Stomach (tissue), 4 donors: ENCODE data around the gene ZNRF3.

Source experiments
- EP300 ChIP-seq: sonication (generic); formaldehyde crosslinking; IDR thresholded peaks from one replicate; pipeline ENCODE4 v1.6.1; 2017; ENCODE audit warnings: antibody characterized with exemption
- POLR2A ChIP-seq, 4 donors: fragments of 450-650 bp; IDR thresholded peaks; one replicate each; pipeline ENCODE4 v1.6.1; 2016; ENCODE audit warnings: antibody characterized with exemption in 4 of 4, control low read depth in 2 of 4, mild to moderate bottlenecking in 1 of 4, moderate library complexity in 1 of 4
- POLR2AphosphoS5 ChIP-seq, 3 donors: sonication (generic); formaldehyde crosslinking; IDR thresholded peaks; one replicate each; pipeline ENCODE4 v1.6.1; 2016; ENCODE audit warnings: antibody characterized with exemption in 3 of 3
- TF ChIP-seq, protein P1 (sequence below), 7 experiments: fragments of 450-650 bp in 4 of 7; fragments of 200-600 bp in 3 of 7; sonication (generic) in 3 of 7; IDR thresholded peaks; one replicate each; pipeline ENCODE4 v1.5.1; 2016 to 2019; ENCODE audit warnings: antibody characterized with exemption in 7 of 7, control low read depth in 2 of 7, mild to moderate bottlenecking in 1 of 7

DNA sequence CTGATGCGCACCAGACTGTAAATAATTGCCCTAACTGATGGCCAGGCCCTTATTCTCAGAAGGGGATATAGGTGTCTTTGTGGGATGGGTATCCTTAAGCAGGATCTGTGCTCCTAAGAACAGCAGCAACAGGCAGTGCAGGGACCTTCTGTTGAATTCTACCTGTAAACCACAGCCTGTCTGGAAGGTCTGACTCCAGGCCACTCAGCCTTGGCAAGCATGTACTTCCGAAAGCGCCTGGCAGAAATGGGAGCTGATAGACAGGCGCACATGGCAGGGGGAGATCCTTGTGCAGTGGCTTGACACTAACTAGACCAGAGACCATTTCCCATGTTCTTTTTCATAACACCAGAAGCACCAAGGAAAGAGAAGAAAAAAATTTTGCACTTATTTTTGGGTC is 119.2 kb downstream of the ZNRF3 start:
- TF ChIP-seq EP300 (no peak), POLR2A (IDR thresholded peaks at IDR 0.05) (no peak), POLR2AphosphoS5 (IDR thresholded peaks at IDR 0.05) (no peak)
- TF ChIP-seq, protein P1, sequence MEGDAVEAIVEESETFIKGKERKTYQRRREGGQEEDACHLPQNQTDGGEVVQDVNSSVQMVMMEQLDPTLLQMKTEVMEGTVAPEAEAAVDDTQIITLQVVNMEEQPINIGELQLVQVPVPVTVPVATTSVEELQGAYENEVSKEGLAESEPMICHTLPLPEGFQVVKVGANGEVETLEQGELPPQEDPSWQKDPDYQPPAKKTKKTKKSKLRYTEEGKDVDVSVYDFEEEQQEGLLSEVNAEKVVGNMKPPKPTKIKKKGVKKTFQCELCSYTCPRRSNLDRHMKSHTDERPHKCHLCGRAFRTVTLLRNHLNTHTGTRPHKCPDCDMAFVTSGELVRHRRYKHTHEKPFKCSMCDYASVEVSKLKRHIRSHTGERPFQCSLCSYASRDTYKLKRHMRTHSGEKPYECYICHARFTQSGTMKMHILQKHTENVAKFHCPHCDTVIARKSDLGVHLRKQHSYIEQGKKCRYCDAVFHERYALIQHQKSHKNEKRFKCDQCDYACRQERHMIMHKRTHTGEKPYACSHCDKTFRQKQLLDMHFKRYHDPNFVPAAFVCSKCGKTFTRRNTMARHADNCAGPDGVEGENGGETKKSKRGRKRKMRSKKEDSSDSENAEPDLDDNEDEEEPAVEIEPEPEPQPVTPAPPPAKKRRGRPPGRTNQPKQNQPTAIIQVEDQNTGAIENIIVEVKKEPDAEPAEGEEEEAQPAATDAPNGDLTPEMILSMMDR (IDR thresholded peaks at IDR 0.05) = no peak
